Measurements from ENCODE around the gene OR10H1. TPM values are rescaled to one million over a fixed set of nuclear protein-coding genes. Genes with fewer than 3 reads are reported as not detected.
A peak's percentile ranks its signal among the peaks of the same experiment; 100 is the strongest.
"Not testable (repeated sequence)": the region's sequence is repeated elsewhere in the genome, so short reads cannot be mapped to it uniquely, and the experiment has no call there.

OR10H1 gene
- total RNA-seq = not detected

GRCh38 chr19:15815306-15815705 lies at the start of gene OR10H1:
Gene OR10H1 (minus strand): TSS chr19:15815664. CDS start chr19:15808037, 7,627 bp downstream.
- no peak within 1 kb of the TSS for H3K27ac Mint-ChIP-seq
- ATAC-seq (replicated peaks) = no peak
- H3K4me3 Mint-ChIP-seq = no peak within 1 kb of the TSS
- H3K36me3 Mint-ChIP-seq (ENCODE audit: low read depth) = no peaks in the 10 kb centered on the region
- H3K27me3 Mint-ChIP-seq = peaks cover 4% of the 10 kb centered on the region
- no peaks in the 10 kb centered on the region for H3K9me3 Mint-ChIP-seq
- no peaks in the 10 kb centered on the region for H3K4me1 Mint-ChIP-seq

DNA sequence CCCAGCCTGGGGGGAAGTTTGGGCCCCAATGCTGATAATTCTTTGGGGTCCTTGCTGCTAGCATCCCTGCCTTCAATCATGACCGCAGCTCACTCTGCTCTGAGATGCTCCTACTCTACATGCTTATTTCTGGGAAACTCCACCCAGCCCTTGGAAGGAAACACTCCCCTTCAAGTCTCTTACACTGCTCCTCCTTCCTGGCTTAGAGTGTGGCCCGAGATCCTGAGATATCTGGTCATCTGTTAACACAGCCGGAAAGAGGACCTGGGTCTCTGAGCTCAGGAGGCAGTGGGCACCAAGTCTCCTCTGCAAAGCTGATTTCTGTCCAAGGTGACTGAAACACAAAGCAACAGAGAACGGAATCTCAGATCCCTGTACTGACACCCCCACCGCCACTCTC lies 49.4 kb upstream of the OR10H1 start:
- Mint-ChIP-seq H3K27me3 (no peaks in the 10 kb centered on the region), H3K4me1 (no peaks in the 10 kb centered on the region), H3K36me3 (ENCODE audit: low read depth) (no peaks in the 10 kb centered on the region), H3K4me3 (no peak overlapping the region), H3K9me3 (no peaks in the 10 kb centered on the region), H3K27ac (no peak overlapping the region)
- ATAC-seq (replicated peaks) = no peak

DNA sequence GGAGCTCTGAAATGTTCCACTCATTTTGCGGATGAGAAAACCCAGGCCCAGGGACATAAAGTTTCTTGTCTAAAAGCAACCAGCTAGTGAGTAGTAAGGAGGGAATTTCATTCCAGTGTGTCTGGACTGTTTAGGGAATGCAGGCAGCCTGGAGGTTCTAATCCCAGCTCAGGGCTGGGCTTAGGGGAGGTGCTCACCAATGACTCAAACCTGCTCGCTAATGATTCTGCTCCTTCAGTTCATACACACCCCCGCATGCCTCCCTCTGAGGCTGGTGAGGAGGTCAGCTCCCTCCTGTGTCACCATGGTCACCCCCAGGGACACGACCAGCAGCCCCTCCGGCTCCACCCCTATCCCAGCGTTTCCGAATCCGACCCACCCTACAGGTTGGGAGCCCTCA lies 47.8 kb upstream of the OR10H1 start:
- Mint-ChIP-seq H3K4me3 (no peak overlapping the region), H3K36me3 (ENCODE audit: low read depth) (no peaks in the 10 kb centered on the region), H3K27me3 (no peaks in the 10 kb centered on the region)

DNA sequence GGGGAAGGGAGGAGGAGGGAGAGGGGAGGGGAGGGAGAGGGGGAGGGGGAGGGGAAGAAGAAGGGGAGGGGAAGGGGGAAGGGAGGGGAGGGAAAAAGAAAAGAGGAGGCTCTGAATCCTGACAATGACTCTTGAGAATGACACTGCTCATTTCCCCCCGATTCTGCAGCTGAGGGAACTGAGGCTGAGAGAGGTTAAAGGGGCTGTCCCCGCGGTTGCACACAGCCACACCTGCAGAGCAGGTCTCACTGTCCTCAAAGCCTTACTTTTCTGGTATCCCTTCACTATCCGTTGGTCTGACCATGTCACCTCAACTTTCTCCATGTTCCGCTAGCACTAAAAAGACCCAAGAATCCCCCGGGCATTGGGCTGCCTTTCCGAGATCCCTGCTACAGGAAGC lies 47.0 kb upstream of the OR10H1 start:
- no peak overlapping the region for H3K4me3 Mint-ChIP-seq
- ATAC-seq (replicated peaks) = no peak
- H3K36me3 Mint-ChIP-seq (ENCODE audit: low read depth) = no peaks in the 10 kb centered on the region

More for the DNA sequence above, 47.8 kb upstream of the OR10H1 start:
- no peak for ATAC-seq (replicated peaks)
- Mint-ChIP-seq H3K9me3 (no peaks in the 10 kb centered on the region), H3K27ac (no peak overlapping the region), H3K4me1 (no peaks in the 10 kb centered on the region)

DNA sequence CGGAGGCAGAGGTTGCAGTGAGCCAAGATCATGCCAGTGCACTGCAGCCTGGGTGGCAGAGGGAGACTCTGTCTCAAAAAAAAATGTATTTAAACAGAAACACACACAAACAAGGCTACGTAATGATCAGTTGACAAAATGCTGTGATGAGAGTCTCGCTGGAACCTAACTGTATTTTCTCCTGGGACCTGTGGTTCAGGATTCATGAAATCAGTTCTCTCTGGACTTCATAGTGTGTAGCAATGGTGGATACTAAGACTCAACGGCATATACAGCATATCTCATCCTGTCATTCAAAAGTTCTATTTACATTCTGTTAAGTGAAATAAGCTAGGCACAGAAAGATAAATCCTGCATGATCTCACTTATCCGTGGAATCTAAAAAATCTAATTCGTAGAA lies 45.1 kb upstream of the OR10H1 start:
- H3K9me3 Mint-ChIP-seq = no peaks in the 10 kb centered on the region
- no peak overlapping the region for H3K4me3 Mint-ChIP-seq
- ATAC-seq (replicated peaks) = no peak
- no peak overlapping the region for H3K27ac Mint-ChIP-seq
- no peaks in the 10 kb centered on the region for H3K27me3 Mint-ChIP-seq
- H3K4me1 Mint-ChIP-seq = no peaks in the 10 kb centered on the region
- H3K36me3 Mint-ChIP-seq (ENCODE audit: low read depth) = no peaks in the 10 kb centered on the region

More for the DNA sequence above, 47.0 kb upstream of the OR10H1 start:
- no peak overlapping the region for H3K27ac Mint-ChIP-seq
- no peaks in the 10 kb centered on the region for H3K9me3 Mint-ChIP-seq
- no peaks in the 10 kb centered on the region for H3K27me3 Mint-ChIP-seq
- H3K4me1 Mint-ChIP-seq = no peaks in the 10 kb centered on the region

GRCh38 chr19:15859187-15859586 lies 43.7 kb upstream of the OR10H1 start:
- Mint-ChIP-seq H3K9me3 (no peaks in the 10 kb centered on the region), H3K27me3 (no peaks in the 10 kb centered on the region), H3K4me3 (no peak overlapping the region), H3K36me3 (ENCODE audit: low read depth) (no peaks in the 10 kb centered on the region), H3K27ac (no peak overlapping the region), H3K4me1 (no peaks in the 10 kb centered on the region)
- ATAC-seq (replicated peaks) = no peak

DNA sequence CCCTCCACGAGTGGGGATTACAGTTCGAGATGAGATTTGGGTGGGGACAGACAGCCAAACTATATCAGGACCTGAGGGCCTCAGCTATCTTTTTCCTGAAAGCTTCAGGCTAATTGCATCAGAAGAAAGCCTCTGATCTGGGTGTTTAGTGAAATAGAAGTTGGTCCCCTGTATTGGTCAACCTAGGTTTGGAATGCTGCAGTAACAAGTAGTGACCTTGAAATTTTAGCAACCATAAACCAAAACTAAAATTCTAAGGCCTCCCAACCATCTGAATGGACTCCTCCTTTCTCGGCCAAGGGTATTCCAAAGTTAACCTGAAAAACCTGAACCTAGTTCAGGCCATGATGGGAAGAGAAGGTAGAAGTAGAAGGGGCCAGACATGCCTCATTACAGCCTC lies 34.9 kb upstream of the OR10H1 start:
- Mint-ChIP-seq H3K4me1 (peaks cover 5% of the 10 kb centered on the region), H3K36me3 (ENCODE audit: low read depth) (no peaks in the 10 kb centered on the region), H3K9me3 (no peaks in the 10 kb centered on the region), H3K27ac (no peak overlapping the region), H3K4me3 (no peak overlapping the region), H3K27me3 (no peaks in the 10 kb centered on the region)
- no peak for ATAC-seq (replicated peaks)

DNA sequence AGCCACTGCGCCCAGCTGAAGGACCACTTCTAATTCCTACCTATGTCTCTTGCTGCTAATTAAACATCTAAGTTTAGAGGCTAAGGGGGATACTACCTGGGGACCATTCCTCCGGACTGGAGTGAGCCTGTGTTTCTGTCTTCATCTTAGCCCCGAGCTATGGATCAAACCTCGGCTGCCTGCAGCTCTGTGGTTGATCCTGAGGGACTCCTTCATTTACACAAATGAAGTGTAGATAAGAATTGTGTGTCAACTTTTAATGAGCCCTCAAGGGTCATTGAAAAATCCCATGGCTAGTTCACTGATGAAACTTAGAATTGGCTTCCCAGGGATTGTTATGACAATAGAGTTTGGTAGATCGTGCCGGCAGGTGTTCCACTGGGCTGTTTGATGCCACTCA lies 31.5 kb upstream of the OR10H1 start:
- no peaks in the 10 kb centered on the region for H3K27me3 Mint-ChIP-seq
- no peaks in the 10 kb centered on the region for H3K36me3 Mint-ChIP-seq (ENCODE audit: low read depth)
- peaks cover 4% of the 10 kb centered on the region for H3K9me3 Mint-ChIP-seq
- H3K4me3 Mint-ChIP-seq = no peak overlapping the region
- no peak for ATAC-seq (replicated peaks)
- peaks cover 19% of the 10 kb centered on the region for H3K4me1 Mint-ChIP-seq
- no peak overlapping the region for H3K27ac Mint-ChIP-seq

DNA sequence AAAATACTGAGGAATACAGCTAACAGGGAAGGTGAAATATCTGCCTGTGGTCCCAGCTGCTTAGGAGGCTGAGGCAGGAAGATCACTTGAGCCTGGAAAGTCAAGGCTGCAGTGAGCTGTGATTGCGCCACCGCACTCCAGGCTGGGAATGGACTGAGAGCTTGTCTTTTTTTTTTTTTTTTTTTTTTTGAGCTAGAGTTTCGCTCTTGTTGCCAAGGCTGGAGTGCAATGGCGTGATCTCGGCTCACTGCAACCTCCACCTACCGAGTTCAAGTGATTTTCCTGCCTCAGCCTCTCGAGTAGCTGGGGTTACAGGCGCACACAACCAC lies 28.4 kb upstream of the OR10H1 start:
- H3K36me3 Mint-ChIP-seq (ENCODE audit: low read depth); H3K27me3 Mint-ChIP-seq; ATAC-seq (replicated peaks); H3K9me3 Mint-ChIP-seq: not testable (repeated sequence)
- Mint-ChIP-seq H3K4me1 (peaks cover 21% of the 10 kb centered on the region), H3K27ac (peak overlapping the region; percentile 30), H3K4me3 (peak overlapping the region; percentile 26)

DNA sequence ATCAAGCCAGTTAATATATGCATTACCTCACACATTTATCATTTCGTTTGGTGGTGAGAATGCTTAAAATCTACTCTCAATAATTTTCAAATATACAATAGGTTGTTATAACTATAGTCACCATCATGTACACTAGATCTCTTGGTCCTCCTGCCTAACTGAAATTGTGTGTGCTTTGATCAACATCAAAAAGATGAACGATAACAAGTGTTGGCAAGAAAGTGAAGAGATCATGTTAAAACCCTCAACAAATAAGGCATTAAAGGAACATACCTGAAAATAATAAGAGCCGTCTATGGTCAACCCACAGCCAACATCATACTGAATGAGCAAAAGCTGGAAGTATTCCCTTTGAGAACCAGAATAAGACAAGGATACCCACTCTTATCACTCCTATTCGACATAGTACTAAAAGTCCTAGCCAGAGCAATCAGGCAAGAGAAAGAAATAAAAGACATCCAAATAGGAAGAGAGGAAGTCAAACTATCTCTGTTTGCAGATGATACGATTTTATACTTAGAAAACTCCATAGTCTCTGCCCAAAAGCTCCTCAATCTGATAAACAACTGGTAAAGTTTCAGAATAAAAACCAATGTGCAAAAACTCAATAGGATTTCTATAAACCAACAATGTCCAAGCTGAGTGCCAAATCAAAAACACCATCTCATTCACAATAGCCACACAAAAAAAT lies 27.9 kb upstream of the OR10H1 start:
- peaks cover 25% of the 10 kb centered on the region for H3K4me1 Mint-ChIP-seq
- peak overlapping the region; percentile 26 for H3K4me3 Mint-ChIP-seq
- H3K36me3 Mint-ChIP-seq (ENCODE audit: low read depth) = no peaks in the 10 kb centered on the region
- H3K27me3 Mint-ChIP-seq = no peaks in the 10 kb centered on the region
- H3K9me3 Mint-ChIP-seq = peaks cover 4% of the 10 kb centered on the region
- peak overlapping the region; percentile 30 for H3K27ac Mint-ChIP-seq
- no peak for ATAC-seq (replicated peaks)

DNA sequence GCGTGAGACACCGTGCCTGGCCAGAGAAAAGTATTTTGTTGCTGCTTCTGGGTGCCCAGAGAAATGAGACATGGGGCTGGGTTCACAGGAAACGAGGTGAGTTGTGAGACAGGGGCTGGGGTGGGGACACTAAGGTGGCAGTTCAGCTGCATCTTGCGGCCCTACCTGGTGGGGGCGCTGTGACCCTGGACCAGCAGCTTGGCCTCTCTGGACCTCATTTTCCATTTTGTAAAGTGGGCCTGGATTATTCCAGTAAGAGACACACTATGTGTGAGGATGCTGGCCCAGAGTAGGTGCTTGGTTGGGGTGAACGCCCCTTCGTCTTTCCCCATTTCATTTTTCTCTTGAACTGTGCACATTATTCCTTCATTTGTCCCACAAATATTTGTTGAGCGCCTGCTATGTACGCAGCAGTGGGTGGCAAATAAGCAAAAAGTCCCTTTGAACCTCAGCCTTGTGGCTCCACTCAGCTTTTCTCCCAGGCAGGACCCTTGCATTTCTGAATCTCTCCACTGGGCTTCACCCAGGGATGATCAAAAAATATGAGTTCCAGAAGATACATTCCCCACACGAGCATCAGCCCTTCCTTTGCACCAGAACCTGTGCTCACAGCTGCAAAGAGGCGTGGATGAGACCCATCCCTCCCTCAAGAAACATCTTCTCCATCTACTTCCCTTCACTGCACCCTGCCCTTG lies 26.6 kb upstream of the OR10H1 start:
- no peak for ATAC-seq (replicated peaks)
- H3K27me3 Mint-ChIP-seq = no peaks in the 10 kb centered on the region
- peaks cover 4% of the 10 kb centered on the region for H3K9me3 Mint-ChIP-seq
- H3K27ac Mint-ChIP-seq = no peak overlapping the region
- H3K4me1 Mint-ChIP-seq = peaks cover 32% of the 10 kb centered on the region
- H3K4me3 Mint-ChIP-seq = no peak overlapping the region
- no peaks in the 10 kb centered on the region for H3K36me3 Mint-ChIP-seq (ENCODE audit: low read depth)

- H3K4me3 Mint-ChIP-seq = no peak overlapping the region
- H3K9me3 Mint-ChIP-seq = peaks cover 5% of the 10 kb centered on the region
- H3K27me3 Mint-ChIP-seq = no peaks in the 10 kb centered on the region
- H3K27ac Mint-ChIP-seq = no peak overlapping the region
- H3K4me1 Mint-ChIP-seq = peaks cover 32% of the 10 kb centered on the region
- no peaks in the 10 kb centered on the region for H3K36me3 Mint-ChIP-seq (ENCODE audit: low read depth)
- ATAC-seq (replicated peaks) = no peak
These were observed 25.4 kb upstream of the OR10H1 start for GRCh38 chr19:15840833-15841232.

DNA sequence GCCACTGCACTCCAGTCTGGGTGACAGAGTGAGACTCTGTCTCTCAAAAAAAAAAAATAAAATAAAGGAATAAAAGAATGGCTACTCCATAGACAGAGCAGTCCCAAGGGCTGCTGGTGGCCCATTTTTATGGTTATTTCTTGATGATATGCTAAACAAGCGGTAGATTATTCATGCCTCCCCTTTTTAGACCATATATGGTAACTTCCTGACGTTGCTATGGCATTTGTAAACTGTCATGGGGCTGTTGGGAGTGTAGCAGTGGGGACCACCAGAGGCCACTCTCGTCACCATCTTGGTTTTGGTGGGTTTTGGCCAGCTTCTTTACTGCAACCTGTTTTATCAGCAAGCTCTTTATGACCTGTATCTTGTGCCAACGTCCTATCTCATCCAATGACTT lies 24.4 kb upstream of the OR10H1 start:
- not testable (repeated sequence) for ATAC-seq (replicated peaks); H3K36me3 Mint-ChIP-seq (ENCODE audit: low read depth); H3K27me3 Mint-ChIP-seq; H3K4me3 Mint-ChIP-seq; H3K9me3 Mint-ChIP-seq; H3K27ac Mint-ChIP-seq
- H3K4me1 Mint-ChIP-seq = peaks cover 33% of the 10 kb centered on the region

DNA sequence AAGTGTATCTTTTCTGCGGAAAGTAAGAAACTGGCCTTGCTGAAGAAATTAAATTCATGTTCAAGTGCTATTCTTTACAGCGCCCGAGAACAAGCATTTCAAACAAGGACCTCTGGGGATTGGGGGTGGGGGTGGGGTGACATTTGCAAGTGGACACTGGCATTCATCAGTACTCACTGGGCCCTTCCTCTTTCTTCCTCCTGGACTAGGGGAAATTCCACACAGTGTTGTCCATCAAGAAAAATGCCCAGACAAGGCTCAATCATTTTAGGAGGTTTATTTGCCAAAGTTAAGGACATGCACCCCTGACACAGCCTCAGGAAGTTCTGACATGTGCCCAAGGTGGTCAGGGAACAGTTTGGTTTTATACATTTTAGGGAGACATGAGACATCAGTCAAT lies 22.9 kb upstream of the OR10H1 start:
- peak overlapping the region; percentile 86 for H3K4me3 Mint-ChIP-seq

DNA sequence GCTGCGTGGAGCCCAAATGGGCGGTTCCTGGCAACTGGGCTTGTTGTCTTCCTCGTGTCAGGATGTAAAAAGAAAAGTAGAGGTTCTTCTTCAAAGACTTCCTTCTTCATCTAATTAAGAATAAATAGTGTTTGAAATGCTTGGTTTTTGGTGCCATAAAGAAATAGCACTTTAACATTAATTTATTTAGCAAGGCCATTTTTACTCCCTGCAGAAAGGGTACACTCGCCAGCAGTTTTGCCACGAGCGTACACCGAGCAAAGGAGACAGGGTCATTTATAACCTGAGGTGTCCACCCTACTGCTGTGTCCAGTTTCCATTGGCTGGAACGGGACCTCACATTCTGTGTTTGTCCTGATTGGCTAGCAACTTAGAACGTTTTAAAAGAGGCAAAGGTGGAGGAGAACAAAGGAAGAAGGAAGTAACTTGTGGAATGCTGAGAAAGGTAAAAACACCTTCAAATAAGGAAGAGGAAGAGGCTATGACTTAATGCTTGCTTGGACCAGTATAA lies 21.8 kb upstream of the OR10H1 start:
- peak; percentile 20 for ATAC-seq (replicated peaks)
- no peaks in the 10 kb centered on the region for H3K36me3 Mint-ChIP-seq (ENCODE audit: low read depth)

More for the DNA sequence above, 22.9 kb upstream of the OR10H1 start:
- Mint-ChIP-seq H3K36me3 (ENCODE audit: low read depth) (no peaks in the 10 kb centered on the region), H3K4me1 (peaks cover 23% of the 10 kb centered on the region), H3K27me3 (no peaks in the 10 kb centered on the region), H3K27ac (peak overlapping the region; percentile 36), H3K9me3 (peaks cover 4% of the 10 kb centered on the region)
- no peak for ATAC-seq (replicated peaks)

More for the DNA sequence above, 21.8 kb upstream of the OR10H1 start:
- Mint-ChIP-seq H3K27ac (peak overlapping the region; percentile 92), H3K9me3 (peaks cover 4% of the 10 kb centered on the region), H3K4me1 (peaks cover 21% of the 10 kb centered on the region), H3K27me3 (no peaks in the 10 kb centered on the region), H3K4me3 (peak overlapping the region; percentile 86)
